ENCODE results near the gene CCDC92B. TPM values are rescaled to one million over a fixed set of nuclear protein-coding genes. Genes with fewer than 3 reads are reported as not detected.

Gene CCDC92B
- total RNA-seq, 1 experiment from 2014 or later, result 0.66 TPM

DNA sequence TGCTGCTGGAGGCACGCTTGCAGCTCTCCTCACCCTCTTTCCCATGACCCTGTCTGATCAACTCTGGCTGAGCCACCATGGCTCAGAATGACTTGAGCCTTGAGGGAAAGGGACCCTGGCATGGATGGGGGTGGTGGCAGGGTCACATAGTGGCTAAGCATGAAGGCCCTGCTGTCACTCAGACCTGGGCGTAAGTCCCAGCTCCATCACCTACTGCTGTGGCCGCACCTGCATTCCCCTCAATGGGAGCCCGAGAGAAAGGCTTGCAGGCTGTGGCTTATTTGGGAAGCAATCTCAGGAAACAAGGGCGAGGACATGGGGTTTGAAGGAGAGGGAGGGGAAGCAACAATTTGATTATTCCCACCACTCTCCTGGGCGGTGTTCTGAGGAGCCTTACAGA is 29.0 kb upstream of the CCDC92B start:
- Mint-ChIP-seq H3K27me3 (ENCODE audit: insufficient read depth, unreplicated experiment) (peaks cover 3% of the 10 kb centered on the region), H3K4me3 (ENCODE audit: unreplicated experiment) (no peak overlapping the region), H3K4me1 (ENCODE audit: low read depth, unreplicated experiment) (no peaks in the 10 kb centered on the region), H3K27ac (ENCODE audit: unreplicated experiment) (no peak overlapping the region), H3K9me3 (ENCODE audit: unreplicated experiment) (no peaks in the 10 kb centered on the region), H3K36me3 (ENCODE audit: insufficient read depth, unreplicated experiment) (no peaks in the 10 kb centered on the region)
- Histone ChIP-seq H3K9me3 (no peaks in the 10 kb centered on the region), H3K4me1 (peaks cover 6% of the 10 kb centered on the region), H3K36me3 (ENCODE audit: control insufficient read depth, insufficient read depth, low read length) (no peaks in the 10 kb centered on the region), H3K4me3 (ENCODE audit: low read depth, low read length) (no peak overlapping the region), H3K27me3 (replicated peaks; ENCODE audit: control insufficient read depth, insufficient read depth, low read length) (no peaks in the 10 kb centered on the region)
- no TSS peak for BruUV-seq (replicated peaks)
- DNase-seq, result no peak
- ChIA-PET CTCF (interaction anchor here (1.5 kb wide), 1 partner anchor 396 kb away, joined by 3 read pairs; no protein-coding TSS in a partner anchor), POLR2A (no interaction called here)
- intact Hi-C loops (cut with micrococcal nuclease; ENCODE audit: unreplicated experiment), result no loop called here
- TF ChIP-seq, protein P1, sequence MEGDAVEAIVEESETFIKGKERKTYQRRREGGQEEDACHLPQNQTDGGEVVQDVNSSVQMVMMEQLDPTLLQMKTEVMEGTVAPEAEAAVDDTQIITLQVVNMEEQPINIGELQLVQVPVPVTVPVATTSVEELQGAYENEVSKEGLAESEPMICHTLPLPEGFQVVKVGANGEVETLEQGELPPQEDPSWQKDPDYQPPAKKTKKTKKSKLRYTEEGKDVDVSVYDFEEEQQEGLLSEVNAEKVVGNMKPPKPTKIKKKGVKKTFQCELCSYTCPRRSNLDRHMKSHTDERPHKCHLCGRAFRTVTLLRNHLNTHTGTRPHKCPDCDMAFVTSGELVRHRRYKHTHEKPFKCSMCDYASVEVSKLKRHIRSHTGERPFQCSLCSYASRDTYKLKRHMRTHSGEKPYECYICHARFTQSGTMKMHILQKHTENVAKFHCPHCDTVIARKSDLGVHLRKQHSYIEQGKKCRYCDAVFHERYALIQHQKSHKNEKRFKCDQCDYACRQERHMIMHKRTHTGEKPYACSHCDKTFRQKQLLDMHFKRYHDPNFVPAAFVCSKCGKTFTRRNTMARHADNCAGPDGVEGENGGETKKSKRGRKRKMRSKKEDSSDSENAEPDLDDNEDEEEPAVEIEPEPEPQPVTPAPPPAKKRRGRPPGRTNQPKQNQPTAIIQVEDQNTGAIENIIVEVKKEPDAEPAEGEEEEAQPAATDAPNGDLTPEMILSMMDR (IDR thresholded peaks at IDR 0.05; ENCODE audit: insufficient read depth in 1 of 2, low read depth in 1 of 2, low read length in 1 of 2, severe bottlenecking in 1 of 2, unreplicated experiment in 1 of 2), result no peak

DNA sequence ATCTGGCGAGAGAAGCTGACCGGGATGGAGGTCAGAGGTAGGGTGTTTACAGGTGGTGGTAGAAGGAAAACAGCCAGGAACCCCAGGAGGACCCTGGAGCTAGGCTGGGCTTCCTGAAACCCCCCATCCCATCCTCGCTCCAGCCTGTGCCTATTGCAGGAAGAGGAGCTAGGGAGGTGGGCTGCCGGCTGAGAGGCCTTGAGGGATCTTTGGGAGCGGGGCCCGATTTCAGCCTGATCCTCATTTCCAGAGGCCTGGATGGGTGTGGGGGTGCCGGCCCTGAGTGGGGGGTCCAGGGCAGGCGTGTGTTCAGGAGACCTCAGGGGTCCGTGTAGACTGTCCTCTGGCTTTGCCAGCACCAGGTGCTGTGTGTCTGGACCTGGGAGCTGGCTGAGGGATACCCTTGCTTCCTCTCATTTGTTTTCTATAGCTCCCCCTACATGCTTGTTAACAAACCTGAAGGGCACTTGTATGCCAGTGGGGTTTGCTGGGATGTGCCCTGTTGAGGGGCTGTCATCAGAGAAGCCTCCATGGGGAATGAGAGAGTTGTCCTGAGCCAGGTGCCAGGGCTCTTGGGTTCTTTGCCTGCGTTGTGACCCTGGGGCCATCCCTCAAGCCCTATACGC is 27.9 kb upstream of the CCDC92B start:
- Mint-ChIP-seq H3K9me3 (ENCODE audit: unreplicated experiment) (no peaks in the 10 kb centered on the region), H3K4me1 (ENCODE audit: low read depth, unreplicated experiment) (no peaks in the 10 kb centered on the region), H3K36me3 (ENCODE audit: insufficient read depth, unreplicated experiment) (no peaks in the 10 kb centered on the region), H3K27me3 (ENCODE audit: insufficient read depth, unreplicated experiment) (peaks cover 7% of the 10 kb centered on the region), H3K4me3 (ENCODE audit: unreplicated experiment) (peak overlapping the region; percentile 83), H3K27ac (ENCODE audit: unreplicated experiment) (peak overlapping the region; percentile 2)
- Histone ChIP-seq H3K4me3 (ENCODE audit: low read depth, low read length) (peak overlapping the region; percentile 59), H3K36me3 (ENCODE audit: control insufficient read depth, insufficient read depth, low read length) (no peaks in the 10 kb centered on the region), H3K4me1 (peaks cover 6% of the 10 kb centered on the region), H3K9me3 (no peaks in the 10 kb centered on the region), H3K27me3 (replicated peaks; ENCODE audit: control insufficient read depth, insufficient read depth, low read length) (no peaks in the 10 kb centered on the region)
- no TSS peak for BruUV-seq (replicated peaks)
- TF ChIP-seq, protein P1 (IDR thresholded peaks at IDR 0.05; ENCODE audit: insufficient read depth in 1 of 2, low read depth in 1 of 2, low read length in 1 of 2, severe bottlenecking in 1 of 2, unreplicated experiment in 1 of 2), result no peak
- intact Hi-C loops (cut with micrococcal nuclease; ENCODE audit: unreplicated experiment), result loop anchor here (1.0 kb wide), 2 partner anchors 9 to 48 kb away; no protein-coding TSS in a partner anchor
- POLR2A ChIA-PET, result interaction anchor here (0.6 kb wide), 1 partner anchor 431 kb away, joined by 6 read pairs; no protein-coding TSS in a partner anchor
- DNase-seq, result no peak
- CTCF ChIA-PET, result interaction anchor here (0.6 to 2.4 kb wide), 3 partner anchors 9 to 395 kb away, joined by 3 to 22 read pairs (median 3); no protein-coding TSS in a partner anchor

DNA sequence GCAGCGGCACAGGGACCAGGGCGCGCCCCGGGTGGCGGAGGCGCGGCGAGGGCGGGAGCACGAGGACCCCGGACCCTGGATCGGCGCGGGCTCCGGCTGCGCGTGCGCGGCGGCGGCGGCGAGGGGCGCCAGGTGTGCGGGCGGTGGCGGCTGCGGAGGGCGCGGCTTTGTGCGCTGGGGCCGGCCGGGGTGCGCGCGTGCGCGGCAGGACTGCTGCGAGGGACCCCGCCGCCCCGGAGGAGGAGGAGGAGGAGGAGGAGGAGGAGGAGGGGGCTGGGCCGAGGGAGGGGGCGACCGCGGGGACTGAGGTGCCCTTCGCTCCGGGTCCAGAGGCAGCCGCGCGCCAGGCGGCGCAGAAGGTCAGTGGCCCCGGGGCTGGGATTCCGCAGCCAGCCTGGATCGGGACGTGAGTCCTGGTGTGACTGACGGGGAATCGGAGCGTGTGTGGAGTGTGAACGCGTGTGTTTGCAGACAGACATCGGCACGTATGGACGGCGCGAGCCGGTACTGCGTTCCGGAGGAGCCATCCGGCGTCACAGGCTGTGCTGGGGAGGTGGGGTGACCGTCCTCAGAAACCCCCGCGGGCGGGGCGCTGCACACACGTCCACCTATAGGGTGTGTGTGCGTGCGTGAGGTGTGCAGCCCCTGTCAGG is 27.3 kb upstream of the CCDC92B start:
- peak overlapping the region; percentile 2 for H3K27ac Mint-ChIP-seq (ENCODE audit: unreplicated experiment)
- no peaks in the 10 kb centered on the region for H3K36me3 Mint-ChIP-seq (ENCODE audit: insufficient read depth, unreplicated experiment)
- peaks cover 6% of the 10 kb centered on the region for H3K4me1 ChIP-seq
- no peaks in the 10 kb centered on the region for H3K36me3 ChIP-seq (ENCODE audit: control insufficient read depth, insufficient read depth, low read length)
- peak overlapping the region; percentile 83 for H3K4me3 Mint-ChIP-seq (ENCODE audit: unreplicated experiment)
- peaks cover 7% of the 10 kb centered on the region for H3K27me3 Mint-ChIP-seq (ENCODE audit: insufficient read depth, unreplicated experiment)
- no TSS peak for BruUV-seq (replicated peaks)
- CTCF ChIA-PET, result interaction anchor here (0.5 to 2.4 kb wide), 3 partner anchors 10 to 394 kb away, joined by 3 to 22 read pairs (median 6); no protein-coding TSS in a partner anchor
- no peaks in the 10 kb centered on the region for H3K4me1 Mint-ChIP-seq (ENCODE audit: low read depth, unreplicated experiment)
- peak; percentile 82 to 84 for DNase-seq
- H3K9me3 Mint-ChIP-seq (ENCODE audit: unreplicated experiment), result no peaks in the 10 kb centered on the region
- no peaks in the 10 kb centered on the region for H3K9me3 ChIP-seq
- H3K4me3 ChIP-seq (ENCODE audit: low read depth, low read length), result peak overlapping the region; percentile 59
- POLR2A ChIA-PET, result interaction anchor here (0.6 kb wide), 1 partner anchor 431 kb away, joined by 6 read pairs; no protein-coding TSS in a partner anchor
- H3K27me3 ChIP-seq (replicated peaks; ENCODE audit: control insufficient read depth, insufficient read depth, low read length), result no peaks in the 10 kb centered on the region
- intact Hi-C loops (cut with micrococcal nuclease; ENCODE audit: unreplicated experiment), result loop anchor here (1.0 kb wide), 2 partner anchors 10 to 49 kb away; no protein-coding TSS in a partner anchor
- TF ChIP-seq, protein P1 (IDR thresholded peaks at IDR 0.05; ENCODE audit: insufficient read depth in 1 of 2, low read depth in 1 of 2, low read length in 1 of 2, severe bottlenecking in 1 of 2, unreplicated experiment in 1 of 2), result no peak

Data from Caco-2 (cell line).